GM12878 (cell line): ENCODE measurements around the gene ZNF202. TPM values are rescaled to one million over a fixed set of nuclear protein-coding genes. Genes with fewer than 3 reads are reported as not detected.

Source experiments
- ATAC-seq: fragments of 200-7000 bp; cut with Tn5 transposase; 3 replicates; pipeline ENCODE4 v1.9.1; 2020; ENCODE audit warnings: mild to moderate bottlenecking, moderate library complexity
- BruUV-seq: library from RNA; stranded (reverse); fragments of 400-500 nt; replicated peaks from 2 replicates; lab custom pipeline; 2021; lab: Mats Ljungman, UMichigan
- CTCF ChIA-PET: fragments of 300-600 bp; sonication (Branson Sonifier 250); formaldehyde crosslinking; extraction: SDS; loops from one replicate; lab custom pipeline; 2021; ENCODE audit warnings: inconsistent platforms; lab: Yijun Ruan, JAX
- POLR2A ChIA-PET: fragments of 350-600 bp; formaldehyde crosslinking; extraction: SDS; loops from one replicate; lab custom pipeline; 2021; ENCODE audit warnings: inconsistent platforms; lab: Charles Lee
- RAD21 ChIA-PET: fragments of 300-600 bp; sonication (Branson Sonifier 250); formaldehyde crosslinking; loops from one replicate; lab custom pipeline; 2023; ENCODE audit warnings: antibody characterized with exemption; ENCODE audit not compliant: unreplicated experiment; lab: Charles Lee
- SMC1A ChIA-PET: fragments of 300-600 bp; sonication (Branson Sonifier 250); formaldehyde crosslinking; loops from one replicate; lab custom pipeline; 2023; ENCODE audit not compliant: unreplicated experiment, uncharacterized antibody; lab: Charles Lee
- DNase-seq: peaks from one replicate; pipeline ENCODE4 v3.0.0-alpha.2; 2011; ENCODE audit warnings: low read depth, low spot score
- FAIRE-seq: peaks from 3 replicates; lab custom pipeline; 2011; peaks lifted over from hg19 to GRCh38; lab: Jason Lieb, UNC
- H2AFZ ChIP-seq: 2 replicates; pipeline ENCODE4 v1.6.0; 2011; ENCODE audit warnings: low read depth, low read length, control low read depth; ENCODE audit not compliant: control insufficient read depth
- H3K27ac ChIP-seq: 2 replicates; pipeline ENCODE4 v1.5.1; 2011; ENCODE audit warnings: control low read depth; ENCODE audit not compliant: control insufficient read depth, insufficient read depth
- H3K27me3 ChIP-seq, 2 experiments: replicated peaks in 1 of 2; 2 replicates each; pipeline versions ENCODE4 v1.6.0 to v1.6.1; 2011; ENCODE audit warnings: low read length in 1 of 2; ENCODE audit not compliant: control insufficient read depth in 2 of 2, insufficient read depth in 2 of 2
- H3K36me3 ChIP-seq, 2 experiments: 2 replicates each; pipeline ENCODE4 v1.5.1; 2011; ENCODE audit warnings: low read length in 1 of 2; ENCODE audit not compliant: control insufficient read depth in 2 of 2, insufficient read depth in 2 of 2
- H3K4me1 ChIP-seq: 2 replicates; pipeline ENCODE4 v1.6.1; 2011; ENCODE audit warnings: mild to moderate bottlenecking, low read length, moderate library complexity, mixed read lengths; ENCODE audit not compliant: control insufficient read depth, insufficient read depth
- H3K4me2 ChIP-seq: 2 replicates; pipeline ENCODE4 v1.6.0; 2011; ENCODE audit warnings: control low read depth; ENCODE audit not compliant: control insufficient read depth, insufficient read depth
- H3K4me3 ChIP-seq: fragments of 200-600 bp; sonication (generic); 2 replicates; pipeline ENCODE4 v1.5.1; 2016
- H3K79me2 ChIP-seq: 2 replicates; pipeline ENCODE4 v1.6.0; 2011; ENCODE audit warnings: low read length; ENCODE audit not compliant: control insufficient read depth, insufficient read depth
- H3K9ac ChIP-seq: 2 replicates; pipeline ENCODE4 v1.8.0; 2011; ENCODE audit warnings: low read length, control low read depth, mixed read lengths; ENCODE audit not compliant: control insufficient read depth, insufficient read depth
- H3K9me3 ChIP-seq: replicated peaks from 3 replicates; pipeline ENCODE4 v1.5.1; 2011; ENCODE audit warnings: mild to moderate bottlenecking, low read length; ENCODE audit not compliant: control insufficient read depth, insufficient read depth
- H4K20me1 ChIP-seq: 2 replicates; pipeline ENCODE4 v1.6.0; 2011; ENCODE audit not compliant: control insufficient read depth, insufficient read depth
- CREM ChIP-seq: IDR thresholded peaks from 2 replicates; pipeline ENCODE4 v1.6.1; 2014; ENCODE audit warnings: antibody characterized with exemption, low read depth
- ELK1 ChIP-seq: IDR thresholded peaks from 2 replicates; pipeline ENCODE4 v1.6.1; 2012; ENCODE audit warnings: low read depth, low read length, improper control_type of control experiment
- NR2C2 ChIP-seq: IDR thresholded peaks from 2 replicates; pipeline ENCODE4 v1.6.1; 2011; ENCODE audit warnings: borderline replicate concordance, low read depth; ENCODE audit not compliant: control insufficient read depth, insufficient read length
- WGBS: methylation state at CpG from one replicate; pipeline ENCODE4 v1.1.6; 2016; ENCODE audit warnings: low lambda C conversion rate; ENCODE audit not compliant: insufficient replicate concordance, insufficient coverage; ENCODE audit errors: missing lambda C conversion rate; 5-methylcytosine and 5-hydroxymethylcytosine counted together
- in situ Hi-C: fragments of 300-500 bp; cut with MboI; formaldehyde crosslinking; loops from 9 replicates; pipeline ENCODE4 v1.14.3; 2018; ENCODE audit warnings: mixed read lengths
- intact Hi-C: fragments of 100-400 bp; cut with micrococcal nuclease; formaldehyde crosslinking; loops from one replicate; pipeline ENCODE4 v1.14.2; 2022; ENCODE audit not compliant: unreplicated experiment
- polyA plus RNA-seq, 11 experiments: library from polyadenylated mRNA; depleted of rRNA in 4 of 11; unstranded in 6 of 11; stranded (reverse) in 5 of 11; fragments of >200 nt; fragmentation: Nextera tagmentation in 4 of 11; fragmentation: Illumina TruSeq in 1 of 11; extraction: Ambion mirVana in 4 of 11; extraction: Trizol in 1 of 11; gene quantifications; 1 replicate in 1 of 11; 2 replicates in 10 of 11; pipeline versions ENCODE4 v1.2.1 to v1.2.3, GENCODE V29; 2011 to 2016; ENCODE audit warnings: inconsistent platforms in 2 of 11, missing spikeins in 2 of 11, low read depth in 1 of 11
- total RNA-seq, 4 experiments: library from RNA; depleted of rRNA in 3 of 4; stranded (reverse); fragments of >200 nt in 3 of 4; fragmentation: Illumina TruSeq in 1 of 4; extraction: Trizol in 1 of 4; gene quantifications; 2 replicates each; pipeline versions ENCODE4 v1.2.1 to v1.2.3, GENCODE V29; 2013 to 2021

Gene ZNF202
- total and polyA plus RNA-seq, 10 of the 15 experiments (the other 5 are each of a cell fraction or from before 2014, with no cell fraction given), result 2.6 to 13.6 (median 12.2) TPM

DNA sequence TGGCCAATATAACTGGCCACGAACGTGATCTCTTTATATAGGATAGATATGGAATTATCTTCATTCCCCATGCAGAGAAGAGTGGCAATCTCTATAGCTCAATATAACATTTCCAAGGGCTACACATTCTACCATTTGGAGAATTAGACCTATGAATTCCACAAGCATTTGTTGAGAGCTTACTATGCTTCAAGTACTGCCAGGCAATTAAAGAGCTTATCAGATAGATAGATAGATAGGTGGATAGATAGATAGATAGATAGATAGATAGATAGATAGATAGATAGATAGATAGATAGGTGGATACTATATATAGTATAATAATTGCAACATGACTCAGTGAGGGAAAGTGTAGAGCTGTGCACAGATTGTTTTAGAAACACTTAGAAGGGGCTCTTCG, 14.4 kb upstream of the ZNF202 start:
- no peak for ATAC-seq
- POLR2A ChIA-PET, result no interaction called here

DNA sequence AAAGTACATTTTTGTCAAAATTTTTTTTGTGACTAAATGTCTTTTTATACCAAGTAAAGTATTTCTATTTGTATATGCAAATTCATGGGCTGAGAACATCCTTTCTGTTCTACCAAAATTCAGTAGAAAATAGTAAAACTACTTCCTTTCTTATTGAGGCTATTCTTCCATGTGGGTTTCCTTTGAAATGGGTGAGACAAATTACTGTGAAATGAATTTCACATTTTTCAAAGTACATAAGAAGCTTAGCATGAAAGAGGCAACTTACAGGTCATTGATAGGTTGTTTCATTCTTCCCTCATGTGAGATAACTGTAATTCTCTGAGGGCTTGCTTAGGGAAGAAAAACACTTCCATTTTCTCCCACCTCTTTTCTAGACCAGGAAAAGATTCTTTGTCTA, 13.9 kb upstream of the ZNF202 start:
- ATAC-seq (no peak), FAIRE-seq (no peak), DNase-seq (no peak)
- no peak overlapping the region for H3K9ac ChIP-seq
- ChIA-PET SMC1A (interaction anchor here (1.2 to 2.4 kb wide), 3 partner anchors 9 to 111 kb away, joined by 4 to 7 read pairs (median 6); no protein-coding TSS in a partner anchor), CTCF (interaction anchor here (1.0 kb wide), 1 partner anchor 44 kb away, joined by 3 read pairs; no protein-coding TSS in a partner anchor), RAD21 (no interaction called here), POLR2A (no interaction called here)
- H3K4me2 ChIP-seq, result no peak overlapping the region
- no peaks in the 10 kb centered on the region for H3K79me2 ChIP-seq
- H4K20me1 ChIP-seq, result no peaks in the 10 kb centered on the region
- in situ Hi-C loops (no loop called here), intact Hi-C loops (no loop called here)
- H3K4me3 ChIP-seq, result no peak overlapping the region
- H2AFZ ChIP-seq, result no peak overlapping the region
- no peaks in the 10 kb centered on the region for H3K4me1 ChIP-seq
- H3K27me3 ChIP-seq, result no peaks in the 10 kb centered on the region; a peak in 1 of 4 replicates
- H3K36me3 ChIP-seq, result no peaks in the 10 kb centered on the region
- no peak overlapping the region for H3K27ac ChIP-seq
- TF ChIP-seq CREM (no peak), NR2C2 (no peak)
- no peaks in the 10 kb centered on the region for H3K9me3 ChIP-seq
- no TSS peak for BruUV-seq

More for the DNA sequence above, 14.4 kb upstream of the ZNF202 start:
- no peaks in the 10 kb centered on the region for H4K20me1 ChIP-seq
- ChIA-PET RAD21 (no interaction called here), CTCF (no interaction called here), SMC1A (interaction anchor here (1.2 to 2.4 kb wide), 3 partner anchors 9 to 112 kb away, joined by 4 to 7 read pairs (median 6); no protein-coding TSS in a partner anchor)
- intact Hi-C loops (no loop called here), in situ Hi-C loops (no loop called here)
- FAIRE-seq (no peak), DNase-seq (no peak)
- H3K27me3 ChIP-seq, result no peaks in the 10 kb centered on the region; a peak in 1 of 4 replicates
- no peaks in the 10 kb centered on the region for H3K9me3 ChIP-seq
- no TSS peak for BruUV-seq
- H3K79me2 ChIP-seq, result no peaks in the 10 kb centered on the region
- no peaks in the 10 kb centered on the region for H3K36me3 ChIP-seq
- no peak overlapping the region for H3K27ac ChIP-seq
- no peak overlapping the region for H2AFZ ChIP-seq
- WGBS, result 45% methylated on average over 3 of the region's 3 CpGs
- H3K4me2 ChIP-seq, result no peak overlapping the region
- H3K9ac ChIP-seq, result no peak overlapping the region
- no peaks in the 10 kb centered on the region for H3K4me1 ChIP-seq
- H3K4me3 ChIP-seq, result no peak overlapping the region
- TF ChIP-seq ELK1, result no peak
